Mesangial cell (primary cell): ENCODE results near the gene FGF10. TPM values are rescaled to one million over a fixed set of nuclear protein-coding genes. Genes with fewer than 3 reads are reported as not detected.

Source experiments
- total RNA-seq: library from RNA; depleted of rRNA; stranded (reverse); fragments of >200 nt; gene quantifications from 2 replicates; pipeline ENCODE4 v1.2.3, GENCODE V29; 2015

FGF10 gene
- total RNA-seq: not detected in 2 replicates

DNA sequence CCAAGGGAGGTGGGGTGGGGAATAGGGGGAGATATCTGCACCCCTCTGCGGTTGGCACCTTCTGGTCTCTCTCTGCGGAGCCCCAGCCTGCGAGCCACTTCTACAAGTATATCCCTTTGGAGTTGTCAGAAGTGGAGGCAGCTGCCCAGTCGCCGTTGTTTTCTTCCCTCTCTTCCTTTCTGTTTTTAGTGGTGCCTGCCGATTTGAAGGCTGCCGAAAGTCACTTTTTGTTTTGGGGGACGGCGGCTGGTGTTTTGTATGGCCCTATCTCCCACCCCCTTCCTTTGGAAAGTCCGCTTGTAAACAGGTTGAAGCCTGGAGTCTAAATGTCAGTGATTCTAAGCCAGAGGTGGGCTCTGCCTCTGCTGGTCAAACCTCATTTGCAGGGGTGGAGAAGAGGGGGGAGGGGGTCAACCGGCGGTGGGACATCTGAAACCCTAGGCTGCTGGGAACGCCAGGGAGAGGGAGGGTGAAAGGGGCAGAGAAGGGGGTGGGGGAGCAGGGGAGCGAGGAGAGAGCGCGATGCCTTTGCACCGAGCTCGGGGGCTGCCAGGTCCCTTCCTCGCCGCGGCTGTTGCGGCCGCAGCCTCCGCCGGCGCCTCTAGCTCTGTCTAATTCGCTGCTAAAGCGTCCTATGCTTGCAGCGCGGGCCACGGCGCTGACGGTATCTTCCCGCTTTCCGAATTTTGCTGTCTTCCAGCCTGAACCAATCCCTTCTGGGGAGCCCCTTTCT lies at the start of gene FGF10:
FGF10 (minus strand) TSS at position 331 of the 733 bp plus-strand sequence. CDS start 738 bp downstream, outside the sequence.

